Glomerular visceral epithelial cell (primary cell): ENCODE data around the gene SCN4B.

Source experiments
- DNase-seq: peaks from one replicate; pipeline ENCODE4 v3.0.0-alpha.2; 2016; ENCODE audit errors: extremely low spot score

SCN4B gene

DNA sequence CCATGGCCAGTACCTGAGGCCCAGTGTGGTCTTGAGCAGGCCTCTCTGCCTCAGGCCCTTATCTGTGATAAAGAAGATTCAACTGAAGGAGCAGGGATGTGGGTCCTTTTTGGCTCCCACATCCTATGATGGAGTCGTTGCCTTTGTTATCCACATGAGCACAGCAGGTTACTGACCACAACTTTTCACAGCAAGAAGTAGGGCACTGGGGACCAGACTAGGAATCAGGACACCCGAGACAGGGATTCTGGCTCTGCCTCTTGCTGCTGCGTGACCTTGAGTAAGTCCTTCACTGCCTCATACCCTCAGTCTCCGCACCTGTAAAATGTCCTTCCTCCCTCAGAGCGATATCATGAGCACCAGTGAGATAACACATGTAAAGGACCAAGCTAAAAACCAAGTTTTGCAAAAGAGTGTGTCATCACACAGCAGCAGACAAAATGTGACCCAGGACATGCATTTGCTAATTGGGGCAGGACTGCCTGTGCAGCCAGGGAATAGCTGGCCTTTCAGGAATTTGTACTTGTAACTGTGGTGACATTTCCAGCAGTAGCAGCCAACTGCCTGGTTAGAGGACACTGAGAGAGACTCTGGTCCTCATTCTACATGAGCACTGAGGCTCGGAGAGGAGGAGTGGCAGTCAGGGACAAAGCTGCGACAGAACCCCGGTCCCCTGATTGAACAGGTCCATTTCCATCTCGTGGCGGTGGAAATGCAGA, 52.6 kb downstream of the SCN4B start:
- DNase-seq, result no peak

- DNase-seq, result no peak
Measured at GRCh38 chr11:118098996-118099837, 53.4 kb downstream of the SCN4B start.

DNA sequence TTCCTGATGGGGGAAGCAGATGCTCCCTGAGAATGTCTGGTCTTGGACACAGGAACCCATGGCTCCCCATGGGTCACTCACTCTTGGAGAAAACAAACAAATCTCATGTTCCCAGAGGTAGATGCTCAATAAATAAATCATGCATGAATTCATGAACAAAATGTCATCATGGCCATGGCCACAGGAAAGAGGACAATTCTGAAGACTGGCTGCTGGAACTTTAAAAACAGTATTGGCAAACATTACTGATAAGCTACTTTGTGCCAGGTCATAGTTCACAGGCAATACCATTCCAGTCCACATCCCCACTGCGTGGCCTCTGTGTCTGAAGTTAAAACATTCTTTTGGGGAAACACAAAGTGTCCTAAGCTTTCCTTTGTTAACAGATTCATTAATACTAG, 56.7 kb downstream of the SCN4B start:
- DNase-seq, result no peak

GRCh38 chr11:118095493-118095892, 57.1 kb downstream of the SCN4B start:
- no peak for DNase-seq

DNA sequence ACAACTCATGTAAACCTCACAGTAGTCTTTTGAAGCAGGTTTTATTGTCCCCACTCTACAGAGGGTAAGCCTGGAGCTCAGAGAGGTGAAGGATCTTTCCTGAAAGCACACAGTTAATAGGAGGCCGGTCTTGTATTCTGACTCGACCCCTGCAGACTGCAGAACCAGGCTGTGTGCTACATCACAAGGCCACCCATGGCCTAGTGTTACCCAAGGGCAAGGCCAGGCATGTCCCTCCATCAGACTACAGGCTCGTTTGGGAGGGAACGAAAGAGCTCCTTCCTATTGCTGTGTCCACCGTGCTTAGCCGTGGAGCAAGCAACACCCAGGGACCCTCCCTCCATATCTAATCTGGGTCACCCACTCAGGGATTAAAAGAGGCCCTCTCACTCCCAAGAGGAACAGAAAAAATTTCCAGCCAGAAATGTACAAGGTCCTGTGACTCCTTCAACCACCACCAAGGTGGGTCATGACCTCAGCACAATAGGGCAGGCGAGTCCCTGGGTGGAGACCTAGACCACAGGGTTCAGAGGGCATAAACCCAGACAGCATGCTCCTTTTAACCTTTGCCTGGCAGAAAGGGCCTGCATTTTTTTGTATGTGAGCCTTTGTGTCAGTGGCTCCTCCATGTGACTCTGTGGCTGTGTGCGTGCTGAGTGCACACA, 59.6 kb downstream of the SCN4B start:
- DNase-seq, result no peak

DNA sequence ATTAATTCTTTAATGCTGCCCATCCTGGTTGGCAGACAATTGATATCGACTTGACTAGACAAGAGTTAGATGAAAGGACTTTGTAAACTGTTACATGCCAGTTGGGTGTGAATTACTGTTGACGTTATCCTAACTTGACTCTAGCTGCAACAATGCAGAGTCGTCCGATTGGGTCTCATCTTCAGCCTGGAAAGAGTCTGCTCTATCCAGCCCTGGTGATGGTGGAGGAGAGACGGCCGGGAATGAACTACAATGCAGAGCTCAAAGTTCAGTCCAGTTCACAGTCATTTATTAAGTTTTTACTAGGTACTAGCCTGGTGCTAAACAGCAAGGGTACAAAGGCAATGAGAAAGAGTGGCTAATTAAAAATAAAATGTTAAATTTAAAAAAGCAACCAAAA, 60.9 kb downstream of the SCN4B start:
- DNase-seq, result no peak

GRCh38 chr11:118090545-118091162, 62.0 kb downstream of the SCN4B start:
- no peak for DNase-seq

- no peak for DNase-seq
Measured at GRCh38 chr11:118088531-118088930, 64.1 kb downstream of the SCN4B start.

GRCh38 chr11:118087931-118088330, 64.7 kb downstream of the SCN4B start:
- DNase-seq, result no peak

- DNase-seq, result no peak
Measured at GRCh38 chr11:118086913-118087768, 65.5 kb downstream of the SCN4B start, which contains the start of gene SMIM35. Gene SMIM35, minus strand, starts transcription at chr11:118086963. Its CDS starts 206 bp downstream, at chr11:118086757.

DNA sequence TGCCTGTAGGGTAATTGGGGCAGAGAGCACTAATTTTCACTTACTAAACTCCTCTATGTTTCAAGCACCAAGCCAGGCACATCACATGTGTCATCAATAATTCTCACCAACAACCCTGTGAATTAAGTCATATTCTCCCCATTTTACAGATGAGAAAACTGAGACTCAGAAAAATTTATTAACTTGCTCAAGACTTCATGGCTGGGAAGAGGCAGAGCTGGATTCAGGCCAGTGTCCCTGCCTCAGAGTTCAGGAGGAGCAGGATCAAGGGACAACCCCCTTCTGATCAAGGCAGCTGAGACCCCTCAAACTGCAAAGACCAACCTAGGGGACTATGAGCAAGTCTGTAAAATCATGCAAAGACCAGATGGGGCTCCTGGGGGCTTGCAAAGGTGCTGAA, 68.0 kb downstream of the SCN4B start:
- DNase-seq, result no peak

- DNase-seq, result no peak
Measured at GRCh38 chr11:118084247-118084646, 68.4 kb downstream of the SCN4B start.
